ENCODE data around the gene RAD51B. TPM values are rescaled to one million over a fixed set of nuclear protein-coding genes. Genes with fewer than 3 reads are reported as not detected.

RAD51B gene
- total RNA-seq, 1 experiment from 2014 or later: 16.7 TPM

DNA sequence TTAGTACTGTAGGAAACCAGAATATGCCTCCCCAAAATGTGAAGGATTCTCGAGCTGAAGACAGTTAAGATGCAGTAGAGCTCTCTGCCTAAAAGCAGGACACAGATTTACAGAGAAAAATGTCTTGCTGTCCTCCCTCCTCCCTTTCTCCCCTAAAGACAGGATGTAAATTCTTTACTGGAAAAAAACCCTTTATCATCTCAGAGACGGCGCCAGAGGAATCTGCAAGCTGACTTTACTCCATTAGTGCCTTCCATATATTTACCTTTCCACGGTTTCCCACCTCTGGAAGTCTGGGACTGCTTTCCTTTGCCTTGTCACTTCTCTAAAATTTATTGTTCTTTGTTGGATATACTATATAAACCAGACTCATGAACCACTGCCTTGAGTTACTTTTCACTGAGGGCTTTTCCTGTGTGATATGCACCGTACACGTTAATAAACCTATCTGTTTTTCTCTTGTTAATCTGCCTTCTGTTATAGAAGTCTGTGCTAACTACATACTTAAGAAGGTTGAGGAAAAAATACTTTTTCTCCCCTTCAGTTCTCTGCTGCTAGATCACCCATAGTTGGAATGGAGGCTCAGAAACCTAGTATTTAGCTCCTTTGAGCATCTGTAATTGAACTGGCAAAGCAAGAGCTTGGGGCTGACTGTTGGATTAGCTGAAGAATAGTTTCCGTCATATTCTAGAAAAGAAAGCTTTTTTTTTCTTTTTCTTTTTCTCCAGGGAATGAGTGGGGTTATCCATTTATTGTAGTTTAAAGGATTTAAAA, 99.9 kb downstream of the RAD51B start:
- H3K27ac Mint-ChIP-seq: no peak overlapping the region
- Histone ChIP-seq H2AK5ac (ENCODE audit: insufficient read length, low read length) (no peak overlapping the region), H3K18ac (ENCODE audit: insufficient read length, low read depth, low read length) (no peak overlapping the region), H3K23ac (ENCODE audit: insufficient read length, low read depth, low read length) (no peak overlapping the region), H3K27me3 (ENCODE audit: insufficient read depth, low read length) (no peaks in the 10 kb centered on the region), H3K14ac (ENCODE audit: insufficient read depth, low read length) (no peak overlapping the region), H3K79me1 (ENCODE audit: insufficient read depth, low read depth, low read length, poor library complexity, severe bottlenecking) (no peaks in the 10 kb centered on the region), H3K27ac (ENCODE audit: insufficient read length, low read depth, low read length) (no peak overlapping the region), H3T11ph (ENCODE audit: low read length) (no peak overlapping the region), H2BK5ac (ENCODE audit: insufficient read length, low read length) (no peak overlapping the region), H2BK12ac (ENCODE audit: insufficient read length, low read depth, low read length) (no peak overlapping the region), H4K20me1 (ENCODE audit: control insufficient read depth, insufficient read depth, insufficient read length) (no peaks in the 10 kb centered on the region), H2BK15ac (ENCODE audit: low read depth, low read length) (no peak overlapping the region), H3K9ac (ENCODE audit: extremely low read depth, insufficient read length, low read length) (no peak overlapping the region), H3K23me2 (ENCODE audit: insufficient read length, low read depth, low read length, poor library complexity, severe bottlenecking) (no peaks in the 10 kb centered on the region), H3K9me3 (ENCODE audit: control insufficient read depth, low read depth, low read length) (no peaks in the 10 kb centered on the region), H3K4ac (ENCODE audit: low read depth, low read length) (no peak overlapping the region), H4K91ac (ENCODE audit: insufficient read length, low read depth, low read length) (no peak overlapping the region), H4K5ac (ENCODE audit: insufficient read length, low read depth, low read length) (no peak overlapping the region), H3K79me2 (ENCODE audit: insufficient read depth, low read length) (no peaks in the 10 kb centered on the region), H3K4me2 (ENCODE audit: insufficient read depth, insufficient read length, low read length) (no peak overlapping the region), H2BK20ac (ENCODE audit: low read depth, low read length, poor library complexity, severe bottlenecking) (no peak overlapping the region), H4K8ac (replicated peaks; ENCODE audit: insufficient read length, low read depth, low read length) (no peak overlapping the region), H3K56ac (ENCODE audit: insufficient read length, low read depth, low read length) (no peak overlapping the region), H2AFZ (ENCODE audit: low read length) (no peak overlapping the region), H3K4me1 (ENCODE audit: insufficient read depth, low read length) (0 out of 2 replicates have a peak, but pooled peaks cover 2% of the 10 kb centered on the region), H2BK120ac (ENCODE audit: low read depth, low read length, poor library complexity, severe bottlenecking) (no peak overlapping the region)
- H3K36me3 Mint-ChIP-seq (ENCODE audit: insufficient read depth in 1 of 3, low read depth in 3 of 3): peaks cover 0 to 5% (median 5%) of the 10 kb centered on the region in 3 experiments; a peak in 5 of 7 replicates
- H3K9me3 Mint-ChIP-seq: peaks cover 0 to 6% of the 10 kb centered on the region in 2 experiments; a peak in 2 of 5 replicates
- no CpG with 5 or more reads among the region's 7 CpGs for WGBS (ENCODE audit: extremely low coverage, insufficient read length, low lambda C conversion rate)
- TF ChIP-seq, protein P1, sequence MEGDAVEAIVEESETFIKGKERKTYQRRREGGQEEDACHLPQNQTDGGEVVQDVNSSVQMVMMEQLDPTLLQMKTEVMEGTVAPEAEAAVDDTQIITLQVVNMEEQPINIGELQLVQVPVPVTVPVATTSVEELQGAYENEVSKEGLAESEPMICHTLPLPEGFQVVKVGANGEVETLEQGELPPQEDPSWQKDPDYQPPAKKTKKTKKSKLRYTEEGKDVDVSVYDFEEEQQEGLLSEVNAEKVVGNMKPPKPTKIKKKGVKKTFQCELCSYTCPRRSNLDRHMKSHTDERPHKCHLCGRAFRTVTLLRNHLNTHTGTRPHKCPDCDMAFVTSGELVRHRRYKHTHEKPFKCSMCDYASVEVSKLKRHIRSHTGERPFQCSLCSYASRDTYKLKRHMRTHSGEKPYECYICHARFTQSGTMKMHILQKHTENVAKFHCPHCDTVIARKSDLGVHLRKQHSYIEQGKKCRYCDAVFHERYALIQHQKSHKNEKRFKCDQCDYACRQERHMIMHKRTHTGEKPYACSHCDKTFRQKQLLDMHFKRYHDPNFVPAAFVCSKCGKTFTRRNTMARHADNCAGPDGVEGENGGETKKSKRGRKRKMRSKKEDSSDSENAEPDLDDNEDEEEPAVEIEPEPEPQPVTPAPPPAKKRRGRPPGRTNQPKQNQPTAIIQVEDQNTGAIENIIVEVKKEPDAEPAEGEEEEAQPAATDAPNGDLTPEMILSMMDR (conservative IDR thresholded peaks at IDR 0.05): no peak
- H3K27me3 Mint-ChIP-seq (ENCODE audit: low read depth): no peaks in the 10 kb centered on the region
- no peak for DNase-seq
- H3K4me3 Mint-ChIP-seq: no peak overlapping the region
- no peaks in the 10 kb centered on the region for H3K4me1 Mint-ChIP-seq
